NT2/D1 (cell line): Measurements from ENCODE around the gene MTX2.

ENCODE experiments used
- SUZ12 ChIP-seq: IDR thresholded peaks from 2 replicates; pipeline ENCODE4 v1.6.1; 2011; ENCODE audit not compliant: insufficient read length, insufficient read depth; ENCODE audit errors: extremely low read depth
- YY1 ChIP-seq: IDR thresholded peaks from 2 replicates; pipeline ENCODE4 v1.6.1; 2011; ENCODE audit not compliant: insufficient read length, insufficient read depth
- ZNF274 ChIP-seq: IDR thresholded peaks from 2 replicates; pipeline ENCODE4 v1.6.1; 2011; ENCODE audit warnings: mild to moderate bottlenecking, low read depth, low read length

GRCh38 chr2:176370467-176371171 lies 101.4 kb downstream of the MTX2 start:
- TF ChIP-seq ZNF274 (no peak), SUZ12 (no peak), YY1 (no peak)
